Tibial nerve (tissue), 4 donors: ENCODE measurements around the gene ARHGEF11.
"Not testable (repeated sequence)": the region's sequence is repeated elsewhere in the genome, so short reads cannot be mapped to it uniquely, and the experiment has no call there.

Experiments
- EP300 ChIP-seq, 2 donors: sonication (generic); formaldehyde crosslinking; IDR thresholded peaks; one replicate each; pipeline ENCODE4 v1.6.1; 2017; ENCODE audit warnings: antibody characterized with exemption in 2 of 2, mild to moderate bottlenecking in 1 of 2
- POLR2A ChIP-seq, 2 donors: fragments of 450-650 bp; IDR thresholded peaks; one replicate each; pipeline ENCODE4 v1.6.1; 2017; ENCODE audit warnings: antibody characterized with exemption in 2 of 2, mild to moderate bottlenecking in 2 of 2, moderate library complexity in 2 of 2
- TF ChIP-seq, protein P1 (sequence below), 5 experiments: fragments of 200-600 bp in 3 of 5; fragments of 450-650 bp in 2 of 5; sonication (generic) in 3 of 5; IDR thresholded peaks; one replicate each; pipeline ENCODE4 v1.5.1; 2016 to 2019; ENCODE audit warnings: antibody characterized with exemption in 5 of 5, mild to moderate bottlenecking in 3 of 5, moderate library complexity in 2 of 5

GRCh38 chr1:157055729-157056128 lies 10.2 kb upstream of the ARHGEF11 start:
- TF ChIP-seq, protein P1, sequence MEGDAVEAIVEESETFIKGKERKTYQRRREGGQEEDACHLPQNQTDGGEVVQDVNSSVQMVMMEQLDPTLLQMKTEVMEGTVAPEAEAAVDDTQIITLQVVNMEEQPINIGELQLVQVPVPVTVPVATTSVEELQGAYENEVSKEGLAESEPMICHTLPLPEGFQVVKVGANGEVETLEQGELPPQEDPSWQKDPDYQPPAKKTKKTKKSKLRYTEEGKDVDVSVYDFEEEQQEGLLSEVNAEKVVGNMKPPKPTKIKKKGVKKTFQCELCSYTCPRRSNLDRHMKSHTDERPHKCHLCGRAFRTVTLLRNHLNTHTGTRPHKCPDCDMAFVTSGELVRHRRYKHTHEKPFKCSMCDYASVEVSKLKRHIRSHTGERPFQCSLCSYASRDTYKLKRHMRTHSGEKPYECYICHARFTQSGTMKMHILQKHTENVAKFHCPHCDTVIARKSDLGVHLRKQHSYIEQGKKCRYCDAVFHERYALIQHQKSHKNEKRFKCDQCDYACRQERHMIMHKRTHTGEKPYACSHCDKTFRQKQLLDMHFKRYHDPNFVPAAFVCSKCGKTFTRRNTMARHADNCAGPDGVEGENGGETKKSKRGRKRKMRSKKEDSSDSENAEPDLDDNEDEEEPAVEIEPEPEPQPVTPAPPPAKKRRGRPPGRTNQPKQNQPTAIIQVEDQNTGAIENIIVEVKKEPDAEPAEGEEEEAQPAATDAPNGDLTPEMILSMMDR (IDR thresholded peaks at IDR 0.05): not testable (repeated sequence)
- TF ChIP-seq POLR2A, EP300 (IDR thresholded peaks at IDR 0.05): not testable (repeated sequence)
